GM19023 (cell line): ENCODE data around the gene XRCC4.

Experiments
- ATAC-seq: cut with Tn5 transposase; IDR thresholded peaks from one replicate; pipeline ENCODE4 v1.9.1; 2021; ENCODE audit warnings: mild to moderate bottlenecking, moderate library complexity; ENCODE audit not compliant: unreplicated experiment

XRCC4 gene

GRCh38 chr5:83374547-83374946 is 297.2 kb downstream of the XRCC4 start:
- no peak for ATAC-seq

GRCh38 chr5:83375049-83375745 is 297.9 kb downstream of the XRCC4 start:
- no peak for ATAC-seq

GRCh38 chr5:83376461-83376860 is 299.1 kb downstream of the XRCC4 start:
- ATAC-seq: no peak

- ATAC-seq: no peak
Measured at GRCh38 chr5:83377131-83377865, 300.0 kb downstream of the XRCC4 start.

GRCh38 chr5:83378624-83379289 is 301.4 kb downstream of the XRCC4 start:
- no peak for ATAC-seq

- ATAC-seq: no peak
Measured at GRCh38 chr5:83385812-83386211, 308.5 kb downstream of the XRCC4 start.

- ATAC-seq: no peak
Measured at GRCh38 chr5:83387041-83387440, 309.7 kb downstream of the XRCC4 start.

GRCh38 chr5:83388608-83389007 is 311.3 kb downstream of the XRCC4 start:
- ATAC-seq: no peak

GRCh38 chr5:83392766-83393503 is 315.6 kb downstream of the XRCC4 start:
- no peak for ATAC-seq

- ATAC-seq: no peak
Measured at GRCh38 chr5:83393504-83393866, 316.1 kb downstream of the XRCC4 start.

- no peak for ATAC-seq
Measured at GRCh38 chr5:83394190-83394589, 316.8 kb downstream of the XRCC4 start.

- no peak for ATAC-seq
Measured at GRCh38 chr5:83396662-83397061, 319.3 kb downstream of the XRCC4 start.

- ATAC-seq: no peak
Measured at GRCh38 chr5:83397658-83398057, 320.3 kb downstream of the XRCC4 start.

- ATAC-seq: no peak
Measured at GRCh38 chr5:83400241-83400640, 322.9 kb downstream of the XRCC4 start.

GRCh38 chr5:83400701-83401100 is 323.4 kb downstream of the XRCC4 start:
- no peak for ATAC-seq

GRCh38 chr5:83401122-83401731 is 323.9 kb downstream of the XRCC4 start:
- peak; percentile 71 for ATAC-seq

- no peak for ATAC-seq
Measured at GRCh38 chr5:83401775-83402174, 324.4 kb downstream of the XRCC4 start.
